NCI-H2081 treated with DMSO at 0.1 percent for 48 hours (cell line): ENCODE data around the gene RNF167.
"Not testable (repeated sequence)": the region's sequence is repeated elsewhere in the genome, so short reads cannot be mapped to it uniquely, and the experiment has no call there.

Source experiments
- DNase-seq: peaks from one replicate; lab custom pipeline; 2025; lab: John Stamatoyannopoulos, UW

The RNF167 gene

GRCh38 chr17:4902540-4902939 is 37.5 kb upstream of the RNF167 start:
- no peak for DNase-seq

- DNase-seq: peak; percentile 10
Observed at GRCh38 chr17:4903051-4903818, 36.8 kb upstream of the RNF167 start, which contains the start of gene CHRNE. CHRNE (minus strand) TSS chr17:4903098; CDS start chr17:4903063, 35 bp downstream.

- not testable (repeated sequence) for DNase-seq
Observed at GRCh38 chr17:4906642-4907041, 33.4 kb upstream of the RNF167 start.

- no peak for DNase-seq
Observed at GRCh38 chr17:4908301-4908700, 31.8 kb upstream of the RNF167 start.

- no peak for DNase-seq
Observed at GRCh38 chr17:4908711-4909496, 31.2 kb upstream of the RNF167 start.

- no peak for DNase-seq
Observed at GRCh38 chr17:4913994-4914393, 26.1 kb upstream of the RNF167 start.

- DNase-seq: not testable (repeated sequence)
Observed at GRCh38 chr17:4914551-4914950, 25.5 kb upstream of the RNF167 start.

- DNase-seq: no peak
Observed at GRCh38 chr17:4919511-4920047, 20.5 kb upstream of the RNF167 start.

- DNase-seq: no peak
Observed at GRCh38 chr17:4920351-4921048, 19.6 kb upstream of the RNF167 start.

- DNase-seq: no peak
Observed at GRCh38 chr17:4921320-4921719, 18.7 kb upstream of the RNF167 start.

GRCh38 chr17:4926577-4927335 is 13.3 kb upstream of the RNF167 start:
- DNase-seq: not testable (repeated sequence)

GRCh38 chr17:4928881-4929280 is 11.2 kb upstream of the RNF167 start:
- no peak for DNase-seq

GRCh38 chr17:4931963-4932362 is 8.1 kb upstream of the RNF167 start, which contains the start of gene GP1BA:
GP1BA (plus strand) TSS chr17:4932277; CDS start chr17:4932605, 328 bp downstream.
- DNase-seq: no peak

- no peak for DNase-seq
Observed at GRCh38 chr17:4932756-4933155, 7.3 kb upstream of the RNF167 start.

GRCh38 chr17:4933646-4934045 is 6.4 kb upstream of the RNF167 start:
- DNase-seq: no peak

- DNase-seq: no peak
Observed at GRCh38 chr17:4934173-4934979, 5.7 kb upstream of the RNF167 start.

- no peak for DNase-seq
Observed at GRCh38 chr17:4935650-4936049, 4.4 kb upstream of the RNF167 start.

GRCh38 chr17:4936436-4936835 is 3.6 kb upstream of the RNF167 start:
- DNase-seq: no peak

GRCh38 chr17:4937553-4937952 is 2.5 kb upstream of the RNF167 start:
- DNase-seq: no peak

GRCh38 chr17:4938069-4938491 is 2.0 kb upstream of the RNF167 start:
- no peak for DNase-seq
